GM19463 (cell line): Measurements from ENCODE around the gene IL17REL.

Experiments
- ATAC-seq: cut with Tn5 transposase; IDR thresholded peaks from one replicate; pipeline ENCODE4 v1.9.1; 2021; ENCODE audit warnings: mild to moderate bottlenecking, moderate library complexity; ENCODE audit not compliant: unreplicated experiment

IL17REL gene

DNA sequence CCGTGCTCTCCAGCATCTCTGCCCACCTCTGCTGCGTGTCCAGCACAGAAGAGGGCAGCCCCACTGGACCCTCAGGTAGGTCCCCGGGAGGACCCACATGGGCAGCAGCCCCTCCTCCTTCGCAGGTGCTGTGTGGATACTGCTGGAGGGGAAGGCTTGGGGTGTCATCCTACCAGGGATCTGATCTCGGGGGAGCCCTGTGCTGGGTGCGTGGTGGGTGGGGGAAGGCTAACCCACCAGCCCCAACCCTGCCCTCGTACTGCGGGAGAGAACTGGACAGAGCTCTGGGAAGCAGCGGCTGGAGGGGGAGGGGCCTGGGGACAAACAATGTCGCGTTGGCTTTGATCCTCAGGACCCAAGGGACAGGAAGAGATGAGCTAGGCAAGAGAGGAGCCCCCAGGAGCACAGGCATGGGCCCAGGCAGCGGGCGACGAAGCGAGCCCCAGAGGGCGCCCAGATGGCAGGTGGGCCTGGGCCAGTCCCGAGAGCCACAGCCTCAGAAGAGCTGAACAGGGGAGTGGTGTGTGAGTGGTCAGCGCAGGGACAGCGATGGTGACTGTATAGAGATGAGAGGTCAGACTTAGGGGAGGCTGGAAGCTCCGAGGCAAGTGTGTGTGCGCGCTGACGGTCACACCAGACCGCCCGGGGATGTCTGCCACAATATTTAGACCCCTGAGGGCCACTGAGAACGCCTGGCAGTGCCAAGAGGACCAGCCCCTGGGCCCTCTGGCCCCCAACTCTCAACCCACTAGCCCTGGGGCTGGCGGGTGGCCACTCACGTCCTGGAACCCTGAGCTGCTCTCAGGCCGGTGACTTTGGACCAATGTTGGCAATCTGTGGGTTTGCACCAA is 53.4 kb downstream of the IL17REL start:
- no peak for ATAC-seq

DNA sequence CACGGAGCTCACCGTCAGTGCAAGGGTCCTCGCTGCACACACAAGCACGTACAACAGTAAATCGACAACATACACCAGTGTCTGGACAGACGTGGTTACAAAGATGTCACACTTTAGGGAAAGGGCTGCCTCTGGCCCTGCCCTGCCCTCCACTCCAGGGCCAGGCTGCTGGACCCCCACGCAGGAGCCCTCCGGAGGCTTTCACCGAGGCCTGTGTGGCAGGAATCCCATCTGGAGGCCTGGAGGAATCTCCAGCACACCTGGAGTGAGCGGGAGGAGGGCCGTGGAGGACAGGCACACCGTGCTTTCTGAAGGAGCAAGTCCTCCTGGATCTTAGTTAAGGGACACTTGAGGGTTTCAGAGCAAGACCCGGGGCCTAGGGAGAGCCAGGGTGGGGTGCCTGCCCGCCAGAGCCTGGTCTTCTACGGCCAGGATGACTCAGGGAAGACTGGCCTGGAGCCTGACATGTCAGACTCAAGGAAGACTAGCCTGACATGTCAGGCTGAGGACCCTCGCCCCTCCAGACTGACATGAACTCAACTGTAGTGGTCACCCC is 54.1 kb downstream of the IL17REL start:
- no peak for ATAC-seq

DNA sequence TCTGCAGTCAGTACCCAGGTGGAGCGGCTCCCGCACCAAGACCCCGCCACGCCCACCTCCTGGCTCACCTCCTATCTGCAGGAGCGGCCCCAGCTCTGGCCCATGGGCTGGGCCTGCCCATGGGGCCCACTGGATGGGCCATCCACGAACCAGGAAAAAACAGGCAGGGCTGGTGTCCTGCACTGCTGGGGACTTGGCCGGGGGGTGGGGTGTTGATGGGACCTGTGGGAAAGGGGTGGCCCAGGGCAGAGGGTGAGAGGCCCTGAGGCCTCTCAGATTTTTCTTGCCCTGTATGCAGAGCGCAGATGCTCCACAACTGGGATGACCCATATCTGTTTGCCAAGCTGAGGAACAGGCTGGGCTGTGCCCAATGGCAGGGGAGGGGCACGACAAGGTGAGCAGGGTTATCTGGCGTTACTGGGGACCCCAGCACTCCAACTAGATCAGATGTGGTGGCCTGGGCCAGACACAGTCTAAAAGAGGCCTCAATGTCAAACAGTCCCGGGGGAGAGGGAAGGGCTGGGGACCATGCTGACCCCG is 54.7 kb downstream of the IL17REL start:
- no peak for ATAC-seq

DNA sequence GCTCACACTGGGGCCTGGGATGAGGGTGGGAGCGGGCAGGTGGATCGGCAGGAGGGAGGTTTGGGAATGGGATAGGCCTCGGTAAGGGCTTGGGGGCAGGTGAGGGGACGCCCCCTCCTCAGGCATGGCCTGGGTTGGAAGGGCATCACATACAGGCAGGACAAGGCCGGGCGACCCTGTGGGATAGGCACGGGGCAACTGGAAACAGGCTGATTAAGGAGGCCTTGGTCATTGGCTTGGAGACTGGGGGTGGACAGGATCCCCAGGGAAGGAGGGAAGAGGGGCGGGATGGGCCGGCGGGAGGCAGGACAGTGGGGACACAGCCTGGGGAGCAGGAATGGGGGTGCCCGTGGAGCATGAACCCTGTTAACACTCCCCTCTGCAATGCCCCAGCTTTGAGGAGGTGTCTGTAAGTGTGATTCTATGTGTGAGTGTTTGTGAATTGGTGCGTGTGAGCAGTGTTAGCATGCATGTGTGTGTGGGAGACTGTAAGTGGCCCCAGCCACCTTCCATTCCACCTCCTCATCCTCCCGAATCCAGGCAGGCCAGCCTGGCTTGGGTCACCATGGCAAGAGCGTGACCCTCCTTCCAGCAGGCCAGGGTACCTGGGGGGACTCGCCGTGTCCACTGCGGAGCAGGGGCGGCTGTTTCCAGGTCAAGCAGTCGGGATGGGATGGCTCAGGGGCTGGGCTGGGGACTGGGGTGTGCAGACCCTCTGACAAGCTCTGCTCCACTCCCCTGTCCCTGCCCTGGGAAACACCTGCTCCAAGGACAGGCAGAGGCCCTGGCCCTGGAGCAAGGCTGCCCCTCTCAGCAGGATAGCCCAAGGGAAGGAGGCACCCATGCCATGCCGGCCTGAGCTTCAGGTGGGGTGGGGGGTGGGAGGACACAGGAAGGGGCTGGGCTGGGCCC is 55.4 kb downstream of the IL17REL start:
- ATAC-seq: no peak

DNA sequence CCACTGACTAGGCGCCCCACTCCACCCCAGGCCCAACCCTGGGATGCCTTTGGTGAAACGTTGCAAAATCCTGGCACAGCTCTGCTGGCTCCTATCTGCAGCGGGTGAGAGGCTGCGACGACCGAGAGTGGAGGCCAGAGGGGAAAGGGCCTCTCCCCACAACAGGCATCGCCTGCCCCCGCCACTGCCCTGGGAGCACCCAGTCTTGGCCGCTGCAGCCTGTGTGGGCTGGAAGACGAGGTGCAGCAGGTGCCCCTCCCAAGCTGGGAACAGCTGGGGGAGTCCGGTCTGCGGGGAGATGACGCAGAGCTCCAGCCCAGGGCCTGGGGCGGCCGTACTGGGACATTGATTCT is 56.2 kb downstream of the IL17REL start:
- no peak for ATAC-seq

DNA sequence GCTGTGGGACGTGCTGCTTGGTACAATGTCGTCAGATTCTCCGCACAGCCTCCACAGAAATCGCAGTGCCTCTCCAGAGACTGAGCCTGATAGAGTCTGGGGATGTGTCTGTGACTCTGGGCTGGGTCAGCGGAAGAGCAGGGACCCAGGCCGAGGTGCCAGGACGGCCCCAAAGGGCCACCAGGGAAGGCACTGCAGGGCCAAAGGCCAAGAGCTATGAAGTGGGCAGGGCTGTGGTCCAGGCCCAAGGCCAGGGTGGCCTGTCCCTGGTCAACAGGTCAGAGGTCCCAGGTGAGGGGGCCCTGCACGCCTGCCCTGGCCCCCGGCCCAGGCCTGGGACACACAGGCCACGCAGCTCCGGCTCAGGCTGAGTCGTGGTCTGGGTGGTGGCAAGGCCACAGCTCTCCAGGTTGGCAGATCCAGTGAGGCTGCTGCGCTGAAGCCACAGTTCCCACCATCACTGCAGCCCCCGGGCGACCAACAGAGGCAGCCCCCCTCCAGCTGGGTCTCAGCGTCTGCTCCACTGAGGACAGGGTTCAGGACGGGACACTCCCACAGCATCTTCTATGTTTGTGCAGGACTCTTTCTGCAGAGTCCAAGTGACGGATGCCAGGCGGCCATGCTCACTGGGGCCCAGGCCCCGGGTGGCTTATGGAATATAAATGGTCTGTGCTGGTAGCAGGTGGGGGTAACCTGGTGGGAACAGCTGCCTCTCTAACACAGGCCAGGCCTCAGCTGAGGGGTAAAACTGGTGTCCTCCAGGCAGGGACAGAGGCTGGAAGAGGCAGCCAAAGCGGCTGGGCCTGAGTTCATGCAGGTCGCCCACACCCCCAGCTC is 56.8 kb downstream of the IL17REL start:
- no peak for ATAC-seq

DNA sequence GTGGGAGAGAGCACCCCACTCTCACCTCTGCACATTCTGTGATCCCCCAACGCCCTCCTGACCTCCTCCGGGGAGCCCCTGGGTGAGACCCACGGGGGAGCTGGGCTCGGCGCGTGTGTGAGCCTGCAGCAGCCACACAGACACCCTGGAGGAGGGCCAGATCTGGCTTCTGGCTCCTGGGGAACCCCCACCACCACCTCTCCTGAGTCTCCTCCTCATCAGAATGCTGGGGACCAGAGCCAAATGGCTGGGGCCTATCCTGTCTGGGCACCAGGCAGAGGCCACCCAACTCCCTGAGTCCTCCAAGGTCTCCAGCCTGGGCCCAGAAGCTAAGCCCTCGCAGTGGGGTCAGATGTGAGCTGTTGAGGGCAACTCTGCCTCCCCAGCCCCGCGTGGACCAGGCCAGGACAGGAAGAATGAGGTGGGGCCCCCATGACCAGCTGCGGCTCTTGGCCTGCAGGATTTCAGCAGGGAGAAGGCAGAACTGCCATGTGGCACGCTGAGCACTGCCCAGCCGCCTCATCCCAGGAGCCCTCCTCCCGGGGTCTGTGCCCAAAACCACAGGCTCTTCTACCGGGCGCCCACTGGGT is 57.5 kb downstream of the IL17REL start:
- no peak for ATAC-seq

DNA sequence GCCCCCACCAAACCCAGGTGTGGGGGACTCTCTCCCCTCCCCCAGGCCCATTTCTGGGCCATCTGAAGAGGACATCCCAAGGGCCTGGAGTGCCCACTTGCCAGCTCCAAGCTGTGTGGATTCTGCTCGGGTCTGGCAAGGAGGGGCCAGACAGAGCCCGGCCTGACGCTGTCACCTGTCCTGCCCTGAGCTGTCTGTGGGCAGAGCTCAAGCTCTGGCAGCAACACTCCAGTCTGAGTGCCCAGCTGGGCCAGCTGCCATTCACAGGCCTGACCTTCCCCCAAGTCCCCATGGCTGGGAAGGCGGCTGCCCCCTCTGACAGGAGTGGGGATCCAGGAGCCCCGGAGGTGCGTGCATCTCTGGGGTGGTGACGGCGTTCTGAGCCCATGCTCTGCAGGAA is 58.2 kb downstream of the IL17REL start:
- ATAC-seq: no peak

DNA sequence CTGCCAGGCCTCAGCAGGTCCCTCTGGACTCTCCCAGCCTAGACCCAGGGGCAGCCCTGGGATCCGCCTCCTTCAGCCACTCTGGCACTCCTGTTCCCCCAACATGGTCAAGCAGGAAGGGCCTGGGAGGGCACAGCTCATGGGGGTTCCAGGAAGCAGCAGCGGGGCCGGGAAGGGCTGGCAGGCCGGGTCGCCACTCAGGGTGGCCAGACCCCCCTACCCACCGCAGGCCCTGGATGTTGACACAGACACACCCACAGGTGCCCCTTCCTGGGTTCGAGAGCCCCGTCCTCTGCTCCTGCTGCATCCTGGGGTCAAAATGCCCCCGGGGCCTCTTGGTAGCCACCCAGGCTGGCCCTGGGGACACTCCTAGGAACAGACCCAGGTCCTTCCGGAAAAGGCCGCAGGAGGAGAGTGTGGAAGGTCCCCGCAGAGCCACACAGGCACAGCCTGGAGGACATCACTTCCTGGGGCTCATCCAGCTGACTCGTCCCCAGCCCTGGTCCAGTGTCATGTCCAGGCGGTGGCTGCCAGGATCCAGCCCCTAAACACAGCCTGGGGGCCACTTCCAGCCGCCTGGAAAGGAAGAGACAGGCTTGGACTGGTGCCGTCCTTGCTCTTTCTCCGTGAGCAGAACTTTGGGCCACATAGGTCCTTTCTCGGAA is 58.8 kb downstream of the IL17REL start:
- no peak for ATAC-seq

DNA sequence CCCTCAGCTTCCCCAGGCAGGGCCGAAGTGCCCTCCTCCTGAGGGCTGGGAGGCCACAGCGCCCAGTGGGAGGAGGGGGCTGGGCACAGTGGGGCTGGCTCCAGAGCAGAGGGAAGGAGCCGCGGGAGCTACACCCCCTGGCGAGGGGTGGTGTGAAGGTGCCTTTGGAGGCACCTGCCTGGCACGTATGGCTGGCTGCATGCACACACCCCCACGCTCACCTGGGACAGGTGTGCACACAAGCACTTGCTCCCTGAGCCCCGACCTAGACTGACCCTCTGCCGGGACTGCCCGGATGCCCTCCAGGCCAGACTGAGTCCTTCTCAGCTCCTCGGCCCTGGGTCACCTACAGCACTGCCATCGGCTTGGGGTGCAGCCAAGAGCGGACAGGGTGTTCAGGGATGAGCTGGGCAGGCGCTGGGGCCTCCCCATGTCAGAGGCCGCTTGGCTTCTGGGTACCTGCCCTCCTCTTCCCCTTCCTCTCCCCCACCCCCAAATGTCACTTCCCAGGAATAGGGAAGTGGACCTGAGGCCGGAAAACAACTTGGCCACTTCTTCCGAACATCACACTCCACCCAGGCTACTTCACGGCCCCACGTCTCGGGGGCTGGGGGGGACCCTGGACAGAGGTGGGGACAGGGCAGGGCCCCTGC is 59.4 kb downstream of the IL17REL start:
- ATAC-seq: no peak

DNA sequence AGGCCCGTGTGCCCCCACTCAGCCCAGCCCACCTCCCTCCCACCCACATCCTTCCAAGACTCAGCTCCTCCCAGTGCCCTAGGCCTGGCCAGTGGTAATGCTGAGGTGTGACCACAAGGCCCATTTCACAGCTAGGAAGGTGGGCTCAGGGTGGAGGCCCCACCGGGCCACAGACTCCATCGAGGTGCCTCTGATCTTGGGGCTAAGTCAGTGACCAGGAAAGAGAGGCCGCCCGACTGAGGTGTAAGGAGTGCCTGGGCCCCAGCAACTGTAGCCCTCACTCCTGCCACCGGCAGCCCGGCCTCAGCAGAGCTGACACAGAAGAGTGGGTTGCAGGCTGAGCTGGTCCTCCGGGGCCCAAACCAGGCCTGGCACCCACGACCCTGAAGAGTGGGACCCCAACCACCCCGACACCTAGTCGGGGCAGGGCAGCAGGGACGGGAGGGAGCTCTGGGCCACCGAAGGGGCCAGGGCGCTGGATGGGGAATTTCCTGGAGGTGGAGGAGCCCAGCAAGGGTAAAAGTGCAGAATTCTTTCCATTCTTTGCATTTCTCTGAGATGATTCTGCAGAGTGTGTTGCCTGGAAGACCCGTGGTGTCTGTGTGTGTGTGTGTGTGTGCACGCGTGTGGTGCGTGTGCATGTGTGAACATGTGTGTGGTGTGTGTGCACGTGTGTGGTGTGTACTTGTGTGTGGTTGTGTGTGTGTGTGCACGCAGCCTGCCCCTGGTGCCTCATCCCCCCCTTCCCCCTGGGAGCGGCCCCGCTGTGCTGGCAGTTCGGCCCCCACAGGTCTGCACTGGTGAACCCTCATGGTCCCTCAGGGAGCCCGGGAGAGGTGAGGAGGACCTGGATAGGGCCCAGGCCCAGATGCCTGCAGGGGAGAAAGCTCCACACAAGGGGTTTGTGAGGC is 60.3 kb downstream of the IL17REL start:
- no peak for ATAC-seq

DNA sequence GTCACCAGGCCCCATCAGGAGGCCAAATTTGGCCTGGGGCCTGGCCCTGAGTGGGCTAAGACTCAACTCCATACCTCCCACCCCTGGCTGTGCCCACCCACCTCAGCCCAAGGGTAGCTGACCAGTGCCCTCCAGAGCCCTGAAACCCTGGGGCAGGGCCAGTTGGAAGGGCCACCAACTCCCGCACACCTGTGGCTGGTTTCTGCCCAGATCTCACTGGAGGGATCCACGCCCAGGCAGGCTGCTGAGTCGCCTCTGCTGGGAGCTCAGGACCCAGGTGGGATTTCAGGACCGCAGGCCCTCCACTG is 60.9 kb downstream of the IL17REL start:
- ATAC-seq: no peak

DNA sequence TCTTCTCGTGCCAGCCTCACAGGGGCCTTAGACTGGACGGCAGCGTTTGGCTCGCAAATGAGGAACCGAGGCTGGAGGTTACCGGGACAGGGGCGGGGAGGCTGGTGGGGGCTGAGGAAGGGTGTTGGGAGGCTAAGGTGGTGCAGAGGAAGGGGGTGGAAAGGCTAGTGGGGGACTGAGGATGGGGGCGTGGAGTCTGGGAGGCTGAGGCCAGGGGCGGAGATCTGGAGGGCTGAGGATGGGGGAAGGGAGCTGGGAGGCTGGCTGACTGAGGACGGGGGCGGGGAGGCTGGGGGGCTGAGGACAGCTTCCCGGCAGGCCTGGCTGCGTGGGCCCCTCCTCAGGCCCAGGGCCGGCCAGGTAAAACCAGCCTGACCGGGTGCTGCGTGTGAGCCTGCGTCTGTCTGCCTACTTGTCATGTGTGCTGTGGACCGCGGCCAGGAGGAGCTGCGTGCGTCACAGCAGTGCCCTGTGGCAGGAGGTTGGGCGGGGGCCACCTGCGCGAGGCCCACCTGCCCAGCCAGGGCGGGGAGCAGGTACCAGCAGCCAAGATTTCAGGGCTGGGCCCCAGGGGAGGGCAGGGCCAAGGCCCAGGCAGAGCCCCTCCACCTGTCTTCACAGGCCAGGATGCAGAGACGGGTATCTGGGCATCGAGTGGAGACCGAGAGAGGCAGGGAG is 61.4 kb downstream of the IL17REL start:
- peak; percentile 98 for ATAC-seq

DNA sequence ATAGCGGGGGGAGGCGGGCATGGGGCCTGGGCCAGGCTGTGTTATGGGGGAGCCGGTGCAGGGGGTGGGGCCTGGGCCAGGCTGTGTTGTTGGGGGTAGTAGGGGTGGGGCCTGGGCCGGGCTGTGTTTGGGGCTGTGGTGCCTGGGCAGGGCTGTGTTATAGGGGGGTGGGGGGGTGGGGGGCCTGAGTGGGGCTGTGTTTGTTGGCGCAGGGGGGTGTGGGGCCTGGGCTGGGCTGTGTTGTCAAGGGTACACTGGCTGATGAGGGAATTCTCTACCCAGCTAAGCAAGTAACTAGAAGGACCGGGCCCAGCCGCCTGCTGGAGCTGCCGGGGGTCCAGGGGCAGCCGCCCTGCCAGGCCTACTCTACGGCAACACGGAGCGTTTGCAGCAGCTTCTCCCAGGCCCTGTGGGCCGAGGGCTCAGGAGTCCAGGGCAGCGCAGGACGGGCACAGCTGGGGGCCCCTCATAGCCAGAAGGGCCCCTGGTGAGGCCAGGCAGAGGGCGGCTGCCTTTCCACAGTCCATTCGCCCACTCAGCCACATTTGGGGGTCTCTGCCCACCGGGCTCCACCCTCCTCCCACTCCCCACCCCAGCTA is 62.1 kb downstream of the IL17REL start:
- no peak for ATAC-seq

DNA sequence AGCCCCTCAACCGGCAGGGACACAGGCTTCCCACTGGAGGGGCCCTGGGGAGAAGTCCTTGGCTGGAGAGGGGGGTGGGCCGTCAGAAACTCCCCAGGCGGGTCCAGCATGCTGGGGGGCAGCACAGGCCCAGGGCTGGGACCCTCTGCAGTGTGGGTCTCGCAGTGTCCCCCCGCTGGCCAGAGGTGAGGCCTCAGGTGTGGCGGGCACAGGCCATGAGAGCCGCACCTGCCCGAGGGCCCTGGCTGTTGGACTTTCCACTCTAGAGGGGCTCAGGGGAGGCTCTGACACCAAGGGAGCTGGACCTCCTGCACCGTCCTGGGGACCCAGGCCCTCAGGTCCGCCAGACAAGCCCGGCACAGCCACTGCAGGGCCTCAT is 62.7 kb downstream of the IL17REL start:
- no peak for ATAC-seq

DNA sequence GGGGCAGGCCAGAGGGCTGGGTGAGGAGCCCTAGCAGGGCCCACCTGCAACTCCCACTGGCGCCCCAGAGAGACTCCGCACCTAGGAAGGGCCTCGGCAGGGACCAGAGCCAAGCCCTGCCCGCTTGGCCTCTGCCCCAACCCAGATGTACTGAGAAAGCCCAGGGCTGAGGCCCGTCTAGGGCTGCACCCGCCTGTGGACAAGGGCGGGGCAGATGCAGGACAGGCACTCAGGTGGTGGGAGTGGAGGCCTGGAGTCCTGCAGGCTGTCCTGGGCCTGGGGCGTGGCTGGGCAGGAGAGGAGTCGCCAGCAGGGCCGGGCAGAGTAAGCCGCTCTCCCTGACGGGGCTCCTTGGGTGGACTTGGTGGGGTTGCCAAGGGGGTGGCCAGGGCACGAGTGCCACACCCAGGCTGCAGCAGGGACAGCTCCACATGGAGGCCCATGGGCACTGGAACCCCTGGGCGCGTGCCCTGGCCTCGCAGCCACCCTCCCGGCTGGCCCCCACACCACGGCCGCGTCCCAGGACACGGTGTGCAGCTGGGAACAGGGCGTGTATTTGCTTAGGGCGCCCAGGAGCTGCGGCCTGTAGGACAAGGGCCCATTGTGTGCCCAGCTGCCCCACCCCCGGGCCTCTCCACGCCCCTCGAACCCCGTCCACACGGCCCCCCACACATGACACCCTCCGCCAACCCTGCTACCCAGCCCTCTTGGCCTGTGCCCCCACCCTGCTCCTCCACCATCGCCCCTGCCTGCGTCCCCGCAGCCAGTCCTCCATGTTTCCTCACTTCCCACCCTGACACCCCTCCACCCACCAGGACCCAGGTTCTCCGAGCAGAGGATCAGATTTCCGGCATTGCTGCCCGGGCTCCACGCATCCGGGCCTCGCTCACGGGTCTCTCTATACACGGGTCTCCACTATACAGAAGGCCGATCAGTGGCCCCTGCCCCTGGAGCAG is 63.3 kb downstream of the IL17REL start:
- ATAC-seq: no peak
